Liver (tissue), 9 donors: Measurements from ENCODE around the gene VCAM1. TPM values are rescaled to one million over a fixed set of nuclear protein-coding genes. Genes with fewer than 3 reads are reported as not detected.

Experiments
- DNase-seq: peaks from one replicate; pipeline ENCODE4 v3.0.0-alpha.2; 2017; ENCODE audit warnings: low spot score
- H3K27ac ChIP-seq, 2 donors: one replicate each; pipeline ENCODE4 v1.7.0; 2013; ENCODE audit warnings: inconsistent platforms in 2 of 2, low read length in 2 of 2, control low read depth in 1 of 2, low read depth in 1 of 2, mild to moderate bottlenecking in 1 of 2
- H3K27me3 ChIP-seq, 4 donors: one replicate each; pipeline versions ENCODE4 v1.6.1 to v1.7.0; 2013; ENCODE audit warnings: low read length in 3 of 4, inconsistent platforms in 1 of 4, mild to moderate bottlenecking in 1 of 4, moderate library complexity in 1 of 4; ENCODE audit not compliant: control insufficient read depth in 4 of 4, insufficient read depth in 4 of 4
- H3K36me3 ChIP-seq, 4 donors: one replicate each; pipeline versions ENCODE4 v1.6.1 to v1.7.0; 2013; ENCODE audit warnings: low read length in 3 of 4, mild to moderate bottlenecking in 3 of 4, low read depth in 1 of 4, moderate library complexity in 1 of 4; ENCODE audit not compliant: control insufficient read depth in 4 of 4, insufficient read depth in 3 of 4
- H3K4me1 ChIP-seq, 4 donors: one replicate each; pipeline versions ENCODE4 v1.6.1 to v1.7.0; 2013; ENCODE audit warnings: low read length in 3 of 4, mild to moderate bottlenecking in 3 of 4, moderate library complexity in 1 of 4; ENCODE audit not compliant: control insufficient read depth in 4 of 4, insufficient read depth in 4 of 4
- H3K4me3 ChIP-seq, 3 donors: one replicate each; pipeline versions ENCODE4 v1.6.1 to v1.7.0; 2013; ENCODE audit warnings: low read length in 3 of 3, control low read depth in 1 of 3, low read depth in 1 of 3, mild to moderate bottlenecking in 1 of 3
- H3K9ac ChIP-seq, 2 donors: one replicate each; pipeline ENCODE4 v1.7.0; 2013; ENCODE audit warnings: low read length in 2 of 2, mild to moderate bottlenecking in 2 of 2, moderate library complexity in 2 of 2, control low read depth in 1 of 2, low read depth in 1 of 2
- H3K9me3 ChIP-seq, 4 donors: one replicate each; pipeline versions ENCODE4 v1.6.1 to v1.7.0; 2013; ENCODE audit warnings: low read length in 3 of 4; ENCODE audit not compliant: control insufficient read depth in 4 of 4
- CTCF ChIP-seq: fragments of 150-350 bp; IDR thresholded peaks from 2 replicates; pipeline ENCODE4 v1.5.1; 2017; ENCODE audit warnings: improper control_type of control experiment, low read depth, low read length; ENCODE audit not compliant: missing input control
- FOXA1 ChIP-seq: IDR thresholded peaks from 2 replicates; pipeline ENCODE4 v1.6.1; 2016; ENCODE audit warnings: antibody characterized with exemption
- FOXA2 ChIP-seq: IDR thresholded peaks from 2 replicates; pipeline ENCODE4 v1.6.1; 2016; ENCODE audit warnings: antibody characterized with exemption
- GABPA ChIP-seq, 2 donors: IDR thresholded peaks in 1 of 2; conservative IDR thresholded peaks in 1 of 2; 2 replicates each; pipeline ENCODE4 v1.6.1; 2016; ENCODE audit warnings: antibody characterized with exemption in 2 of 2, mild to moderate bottlenecking in 1 of 2, moderate library complexity in 1 of 2
- HNF4A ChIP-seq, 2 donors: conservative IDR thresholded peaks; 2 replicates each; pipeline ENCODE4 v1.6.1; 2016; ENCODE audit warnings: antibody characterized with exemption in 2 of 2, mild to moderate bottlenecking in 2 of 2
- HNF4G ChIP-seq: IDR thresholded peaks from 2 replicates; pipeline ENCODE4 v1.6.1; 2016; ENCODE audit warnings: antibody characterized with exemption
- MAX ChIP-seq: IDR thresholded peaks from 2 replicates; pipeline ENCODE4 v1.6.1; 2016; ENCODE audit warnings: antibody characterized with exemption
- NR2F2 ChIP-seq: IDR thresholded peaks from 2 replicates; pipeline ENCODE4 v1.6.1; 2016; ENCODE audit warnings: antibody characterized with exemption
- RAD21 ChIP-seq, 2 donors: IDR thresholded peaks; 2 replicates each; pipeline ENCODE4 v1.6.1; 2016; ENCODE audit warnings: antibody characterized with exemption in 2 of 2, mild to moderate bottlenecking in 2 of 2
- TAF1 ChIP-seq: conservative IDR thresholded peaks from 2 replicates; pipeline ENCODE4 v1.6.1; 2016; ENCODE audit warnings: antibody characterized with exemption, mild to moderate bottlenecking
- YY1 ChIP-seq: IDR thresholded peaks from 2 replicates; pipeline ENCODE4 v1.6.1; 2016; ENCODE audit warnings: antibody characterized with exemption, mild to moderate bottlenecking
- ZBTB33 ChIP-seq: IDR thresholded peaks from 2 replicates; pipeline ENCODE4 v1.6.1; 2016; ENCODE audit warnings: antibody characterized with exemption
- WGBS: extraction: QIAGEN DNeasy Blood & Tissue Kit; methylation state at CpG from one replicate; pipeline ENCODE4 v1.1.7; 2013; 5-methylcytosine and 5-hydroxymethylcytosine counted together
- polyA plus RNA-seq, 2 donors: library from polyadenylated mRNA; stranded (reverse) in 1 of 2; unstranded in 1 of 2; fragments of 200-250 nt in 1 of 2; fragments of >200 nt in 1 of 2; fragmentation: Nextera tagmentation in 1 of 2; extraction: Ambion mirVana in 1 of 2; gene quantifications; one replicate each; pipeline versions ENCODE4 v1.2.1 to v1.2.3, GENCODE V29; 2013 to 2015
- total RNA-seq, 2 donors: library from RNA; depleted of rRNA; stranded (reverse); fragments of >200 nt; gene quantifications; one replicate each; pipeline ENCODE4 v1.2.3, GENCODE V29; 2014
- TF ChIP-seq, protein P1 (sequence below): IDR thresholded peaks from 2 replicates; pipeline ENCODE4 v1.6.1; 2016; ENCODE audit warnings: antibody characterized with exemption, mild to moderate bottlenecking
- TF ChIP-seq, protein P2 (sequence below): IDR thresholded peaks from 2 replicates; pipeline ENCODE4 v1.6.1; 2016; ENCODE audit warnings: antibody characterized with exemption
- donor health status: healthy.
- donor health status: healthy.
- donor health status: healthy.
- donor health status: healthy.
- donor health status: healthy.

Gene VCAM1
- total and polyA plus RNA-seq, 4 donors: 3.3 to 159 (median 23.7) TPM

DNA sequence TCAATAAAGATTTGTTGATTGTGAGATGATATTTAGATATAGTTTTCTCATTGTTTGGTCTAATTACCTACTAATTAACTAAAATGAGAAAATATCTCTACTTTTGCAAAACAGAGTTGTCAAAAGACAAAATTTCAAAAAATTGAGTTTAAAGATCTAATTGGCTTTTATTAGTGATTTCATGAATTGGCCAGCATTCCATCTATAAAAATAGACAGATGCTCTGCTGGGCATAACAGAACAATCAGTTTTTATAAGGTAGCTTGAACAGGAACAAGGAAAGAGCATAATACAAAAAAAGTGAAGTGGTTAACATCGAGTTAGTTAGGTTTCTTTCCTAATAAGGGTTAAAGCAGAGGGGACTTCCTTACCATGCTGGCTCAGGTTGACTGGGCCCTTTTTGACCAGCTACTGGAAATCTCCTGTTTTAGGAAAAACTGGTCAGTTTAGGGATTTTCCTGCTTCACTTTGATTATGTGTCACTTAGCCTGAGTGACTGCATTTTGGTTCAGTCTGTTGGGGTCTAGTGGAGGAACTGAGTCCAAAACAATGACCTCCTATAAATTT lies 63.0 kb downstream of the VCAM1 start:
- H3K27me3 ChIP-seq: no peaks in the 10 kb centered on the region
- no peak overlapping the region for H3K27ac ChIP-seq
- TF ChIP-seq, protein P1, sequence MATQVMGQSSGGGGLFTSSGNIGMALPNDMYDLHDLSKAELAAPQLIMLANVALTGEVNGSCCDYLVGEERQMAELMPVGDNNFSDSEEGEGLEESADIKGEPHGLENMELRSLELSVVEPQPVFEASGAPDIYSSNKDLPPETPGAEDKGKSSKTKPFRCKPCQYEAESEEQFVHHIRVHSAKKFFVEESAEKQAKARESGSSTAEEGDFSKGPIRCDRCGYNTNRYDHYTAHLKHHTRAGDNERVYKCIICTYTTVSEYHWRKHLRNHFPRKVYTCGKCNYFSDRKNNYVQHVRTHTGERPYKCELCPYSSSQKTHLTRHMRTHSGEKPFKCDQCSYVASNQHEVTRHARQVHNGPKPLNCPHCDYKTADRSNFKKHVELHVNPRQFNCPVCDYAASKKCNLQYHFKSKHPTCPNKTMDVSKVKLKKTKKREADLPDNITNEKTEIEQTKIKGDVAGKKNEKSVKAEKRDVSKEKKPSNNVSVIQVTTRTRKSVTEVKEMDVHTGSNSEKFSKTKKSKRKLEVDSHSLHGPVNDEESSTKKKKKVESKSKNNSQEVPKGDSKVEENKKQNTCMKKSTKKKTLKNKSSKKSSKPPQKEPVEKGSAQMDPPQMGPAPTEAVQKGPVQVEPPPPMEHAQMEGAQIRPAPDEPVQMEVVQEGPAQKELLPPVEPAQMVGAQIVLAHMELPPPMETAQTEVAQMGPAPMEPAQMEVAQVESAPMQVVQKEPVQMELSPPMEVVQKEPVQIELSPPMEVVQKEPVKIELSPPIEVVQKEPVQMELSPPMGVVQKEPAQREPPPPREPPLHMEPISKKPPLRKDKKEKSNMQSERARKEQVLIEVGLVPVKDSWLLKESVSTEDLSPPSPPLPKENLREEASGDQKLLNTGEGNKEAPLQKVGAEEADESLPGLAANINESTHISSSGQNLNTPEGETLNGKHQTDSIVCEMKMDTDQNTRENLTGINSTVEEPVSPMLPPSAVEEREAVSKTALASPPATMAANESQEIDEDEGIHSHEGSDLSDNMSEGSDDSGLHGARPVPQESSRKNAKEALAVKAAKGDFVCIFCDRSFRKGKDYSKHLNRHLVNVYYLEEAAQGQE: no peak
- TF ChIP-seq NR2F2 (no peak), TAF1 (no peak), YY1 (no peak), CTCF (no peak), FOXA2 (no peak), RAD21 (IDR thresholded peaks at IDR 0.05) (no peak), FOXA1 (no peak)
- TF ChIP-seq, protein P2, sequence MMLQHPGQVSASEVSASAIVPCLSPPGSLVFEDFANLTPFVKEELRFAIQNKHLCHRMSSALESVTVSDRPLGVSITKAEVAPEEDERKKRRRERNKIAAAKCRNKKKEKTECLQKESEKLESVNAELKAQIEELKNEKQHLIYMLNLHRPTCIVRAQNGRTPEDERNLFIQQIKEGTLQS: no peak
- WGBS: 74% methylated on average over 1 of the region's 1 CpG
- H3K36me3 ChIP-seq: no peaks in the 10 kb centered on the region
- H3K9ac ChIP-seq: no peak overlapping the region
- no peaks in the 10 kb centered on the region for H3K4me1 ChIP-seq
- no peak overlapping the region for H3K4me3 ChIP-seq
- no peak for DNase-seq
- no peaks in the 10 kb centered on the region for H3K9me3 ChIP-seq

- no peak overlapping the region for H3K9ac ChIP-seq
- TF ChIP-seq FOXA2 (no peak), CTCF (no peak), TAF1 (no peak), HNF4G (no peak), FOXA1 (no peak), HNF4A (conservative IDR thresholded peaks at IDR 0.05) (no peak), GABPA (IDR thresholded peaks at IDR 0.05 in 1 of 2, conservative IDR thresholded peaks at IDR 0.05 in 1 of 2) (no peak), ZBTB33 (no peak), NR2F2 (no peak), MAX (no peak)
- TF ChIP-seq, protein P1: no peak
- H3K9me3 ChIP-seq: no peaks in the 10 kb centered on the region
- no peak for DNase-seq
- H3K27me3 ChIP-seq: no peaks in the 10 kb centered on the region
- H3K4me3 ChIP-seq: no peak overlapping the region
- WGBS: 67% methylated on average over 5 of the region's 5 CpGs
- no peak overlapping the region for H3K27ac ChIP-seq
- no peaks in the 10 kb centered on the region for H3K36me3 ChIP-seq
- H3K4me1 ChIP-seq: no peaks in the 10 kb centered on the region
Observed at GRCh38 chr1:100785470-100786052, 66.0 kb downstream of the VCAM1 start.
